Ishikawa (cell line): Measurements from ENCODE around the gene SRGAP1.

Source experiments
- CREB1 ChIP-seq: IDR thresholded peaks from 2 replicates; pipeline ENCODE4 v1.6.1; 2012; ENCODE audit warnings: low read depth
- EP300 ChIP-seq: IDR thresholded peaks from 2 replicates; pipeline ENCODE4 v1.6.1; 2012; ENCODE audit warnings: borderline replicate concordance
- FOXM1 ChIP-seq: IDR thresholded peaks from 2 replicates; pipeline ENCODE4 v1.6.1; 2012; ENCODE audit warnings: low read depth, borderline replicate concordance
- TAF1 ChIP-seq: IDR thresholded peaks from 2 replicates; pipeline ENCODE4 v1.6.1; 2012; ENCODE audit warnings: low read depth, mild to moderate bottlenecking
- TCF12 ChIP-seq: IDR thresholded peaks from 2 replicates; pipeline ENCODE4 v1.6.1; 2012; ENCODE audit warnings: low read depth
- TF ChIP-seq, protein P1 (sequence below): IDR thresholded peaks from 2 replicates; pipeline ENCODE4 v1.6.1; 2012

DNA sequence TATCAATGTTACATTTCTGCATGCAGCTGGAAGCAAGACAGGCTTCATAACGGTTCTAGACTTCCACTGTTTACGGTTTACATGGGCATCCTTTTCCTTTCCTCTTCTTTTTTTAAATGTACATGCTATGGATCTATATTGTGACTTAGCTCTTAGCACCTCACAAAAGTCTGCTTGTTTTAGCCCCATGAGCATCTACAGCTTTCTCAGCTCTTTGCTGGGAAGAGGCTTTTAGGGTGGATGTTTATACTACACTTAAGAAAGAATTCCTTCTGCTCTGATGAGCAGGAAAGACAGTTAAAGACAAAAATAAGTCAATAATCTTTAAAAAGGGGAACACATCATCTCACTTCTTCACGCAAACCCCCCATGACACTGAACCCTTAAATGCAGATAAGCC, 326.2 kb downstream of the SRGAP1 start:
- TF ChIP-seq EP300 (no peak), TCF12 (no peak), TAF1 (no peak), FOXM1 (no peak), CREB1 (no peak)
- TF ChIP-seq, protein P1, sequence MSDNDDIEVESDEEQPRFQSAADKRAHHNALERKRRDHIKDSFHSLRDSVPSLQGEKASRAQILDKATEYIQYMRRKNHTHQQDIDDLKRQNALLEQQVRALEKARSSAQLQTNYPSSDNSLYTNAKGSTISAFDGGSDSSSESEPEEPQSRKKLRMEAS = no peak
